Measurements from ENCODE around the gene CYFIP1.

The CYFIP1 gene

GRCh38 chr15:22918056-22918455 is 62.1 kb downstream of the CYFIP1 start:
- ChIA-PET CTCF (no interaction called here), POLR2A (interaction anchor here (0.6 kb wide), 1 partner anchor 106 kb away, joined by 4 read pairs; no protein-coding TSS in a partner anchor)
- TF ChIP-seq ZNF302 (tag by site-specific recombination; IDR thresholded peaks at IDR 0.05; ENCODE audit: low read depth), result no peak
- TF ChIP-seq YY2 (tag by site-specific recombination; IDR thresholded peaks at IDR 0.05), result no peak
- TF ChIP-seq ZNF324 (tag by site-specific recombination; IDR thresholded peaks at IDR 0.05), result no peak
- no peak for TF ChIP-seq ZNF473 (tag by site-specific recombination; IDR thresholded peaks at IDR 0.05)
- TF ChIP-seq HOXA7 (CRISPR knock-in tag; IDR thresholded peaks at IDR 0.05; ENCODE audit: borderline replicate concordance), result no peak
- no peak for TF ChIP-seq ZNF174 (tag by site-specific recombination; IDR thresholded peaks at IDR 0.05)
- Histone ChIP-seq H3K9me3 (ENCODE audit: control insufficient read depth, insufficient read depth, low read depth, low read length) (no peaks in the 10 kb centered on the region), H3K4me1 (ENCODE audit: control insufficient read depth, insufficient read depth, low read length) (no peaks in the 10 kb centered on the region), H3K4me3 (ENCODE audit: low read depth, low read length) (no peak overlapping the region), H3K27ac (ENCODE audit: extremely low read depth, low read depth, low read length) (no peak overlapping the region), H3K36me3 (ENCODE audit: control insufficient read depth in 2 of 2, insufficient read depth in 1 of 2, low read length in 2 of 2) (peaks cover 0 to 28% of the 10 kb centered on the region in 2 experiments; a peak in 2 of 3 replicates)

- ChIA-PET POLR2A (no interaction called here), CTCF (no interaction called here)
- TF ChIP-seq KLF1 (tag by site-specific recombination; IDR thresholded peaks at IDR 0.05) (peak; percentile 33; the same call in 1 of the 2 replicates), ZNF555 (tag by site-specific recombination; conservative IDR thresholded peaks at IDR 0.05) (no peak)
- Histone ChIP-seq H3K9me3 (ENCODE audit: control insufficient read depth, insufficient read depth, low read depth, low read length) (no peaks in the 10 kb centered on the region), H3K4me1 (ENCODE audit: control insufficient read depth, insufficient read depth, low read length) (no peaks in the 10 kb centered on the region), H3K4me3 (ENCODE audit: low read depth, low read length) (no peak overlapping the region), H3K27ac (ENCODE audit: extremely low read depth, low read depth, low read length) (no peak overlapping the region), H3K36me3 (ENCODE audit: control insufficient read depth in 2 of 2, insufficient read depth in 1 of 2, low read length in 2 of 2) (peaks cover 3 to 33% of the 10 kb centered on the region in 2 experiments; a peak in 2 of 3 replicates)
Observed at GRCh38 chr15:22917556-22917955, 62.6 kb downstream of the CYFIP1 start.

- Histone ChIP-seq H3K27ac (ENCODE audit: extremely low read depth, low read depth, low read length) (no peak overlapping the region), H3K36me3 (ENCODE audit: control insufficient read depth in 2 of 2, insufficient read depth in 1 of 2, low read length in 2 of 2) (peaks cover 3 to 37% of the 10 kb centered on the region in 2 experiments; a peak in 2 of 3 replicates), H3K4me1 (ENCODE audit: control insufficient read depth, insufficient read depth, low read length) (no peaks in the 10 kb centered on the region), H3K4me3 (ENCODE audit: low read depth, low read length) (no peak overlapping the region), H3K9me3 (ENCODE audit: control insufficient read depth, insufficient read depth, low read depth, low read length) (no peaks in the 10 kb centered on the region)
- TF ChIP-seq ZNF10 (tag by site-specific recombination; IDR thresholded peaks at IDR 0.05), result no peak
- TF ChIP-seq ZNF544 (tag by site-specific recombination; IDR thresholded peaks at IDR 0.05), result no peak
- no peak for TF ChIP-seq ZBTB7A (tag by site-specific recombination; IDR thresholded peaks at IDR 0.05; ENCODE audit: low read depth)
- no peak for TF ChIP-seq ZNF514 (tag by site-specific recombination; IDR thresholded peaks at IDR 0.05)
- TF ChIP-seq GLI2 (tag by site-specific recombination; IDR thresholded peaks at IDR 0.05; ENCODE audit: borderline replicate concordance, low read depth), result no peak
- no peak for TF ChIP-seq ZNF19 (tag by site-specific recombination; IDR thresholded peaks at IDR 0.05; ENCODE audit: low read depth)
- TF ChIP-seq ZNF221 (tag by site-specific recombination; IDR thresholded peaks at IDR 0.05; ENCODE audit: borderline replicate concordance), result no peak
- no peak for TF ChIP-seq ZNF488 (tag by site-specific recombination; IDR thresholded peaks at IDR 0.05)
- no peak for TF ChIP-seq ZNF785 (tag by site-specific recombination; IDR thresholded peaks at IDR 0.05)
- ChIA-PET POLR2A (no interaction called here), CTCF (no interaction called here)
Observed at GRCh38 chr15:22916606-22917350, 63.4 kb downstream of the CYFIP1 start.

- Histone ChIP-seq H3K27ac (ENCODE audit: extremely low read depth, low read depth, low read length) (no peak overlapping the region), H3K9me3 (ENCODE audit: control insufficient read depth, insufficient read depth, low read depth, low read length) (no peaks in the 10 kb centered on the region), H3K4me3 (ENCODE audit: low read depth, low read length) (no peak overlapping the region), H3K36me3 (ENCODE audit: control insufficient read depth in 2 of 2, insufficient read depth in 1 of 2, low read length in 2 of 2) (peaks cover 3 to 44% of the 10 kb centered on the region in 2 experiments; a peak in 2 of 3 replicates), H3K4me1 (ENCODE audit: control insufficient read depth, insufficient read depth, low read length) (no peaks in the 10 kb centered on the region)
- CTCF ChIA-PET, result no interaction called here
- TF ChIP-seq ZNF169 (tag by site-specific recombination; IDR thresholded peaks at IDR 0.05) (no peak), ZNF26 (tag by site-specific recombination; IDR thresholded peaks at IDR 0.05) (no peak), ZEB2 (tag by site-specific recombination; IDR thresholded peaks at IDR 0.05) (no peak), ZSCAN4 (tag by site-specific recombination; IDR thresholded peaks at IDR 0.05) (no peak)
- POLR2A ChIA-PET, result no interaction called here
Observed at GRCh38 chr15:22915866-22916515, 64.2 kb downstream of the CYFIP1 start.

All from HEK293 (cell line).